GM18909 (cell line): Measurements from ENCODE around the gene MMP21.

ENCODE experiments used
- ATAC-seq: cut with Tn5 transposase; IDR thresholded peaks from one replicate; pipeline ENCODE4 v1.9.1; 2021; ENCODE audit warnings: mild to moderate bottlenecking; ENCODE audit not compliant: unreplicated experiment, poor library complexity

Gene MMP21

GRCh38 chr10:125775491-125776106 lies at the start of gene MMP21:
TSS of gene MMP21 (minus strand) at chr10:125775821. CDS start at chr10:125775821, 0 bp downstream.
- ATAC-seq, result no peak

DNA sequence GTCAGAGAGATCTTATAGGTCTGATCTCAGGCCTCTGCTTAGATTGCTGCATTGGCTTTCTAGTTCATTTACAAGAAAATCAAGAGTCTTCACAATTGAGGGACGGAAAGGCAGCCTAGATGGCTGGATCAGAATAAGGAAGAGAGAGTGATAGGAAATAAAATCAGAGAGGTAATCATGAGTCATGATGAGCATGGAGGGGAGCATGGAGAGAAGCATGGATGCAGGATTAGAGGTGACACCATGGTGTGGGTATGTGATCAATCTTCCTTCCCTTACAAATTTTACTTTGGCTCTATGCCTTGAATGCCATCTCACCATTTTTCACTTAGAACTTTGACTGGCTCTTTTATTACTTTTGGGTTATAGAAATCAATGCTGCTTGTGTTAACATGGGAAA lies 49.1 kb upstream of the MMP21 start:
- no peak for ATAC-seq

- peak; percentile 3 for ATAC-seq
Measured at GRCh38 chr10:125823663-125824251, 48.1 kb upstream of the MMP21 start.

DNA sequence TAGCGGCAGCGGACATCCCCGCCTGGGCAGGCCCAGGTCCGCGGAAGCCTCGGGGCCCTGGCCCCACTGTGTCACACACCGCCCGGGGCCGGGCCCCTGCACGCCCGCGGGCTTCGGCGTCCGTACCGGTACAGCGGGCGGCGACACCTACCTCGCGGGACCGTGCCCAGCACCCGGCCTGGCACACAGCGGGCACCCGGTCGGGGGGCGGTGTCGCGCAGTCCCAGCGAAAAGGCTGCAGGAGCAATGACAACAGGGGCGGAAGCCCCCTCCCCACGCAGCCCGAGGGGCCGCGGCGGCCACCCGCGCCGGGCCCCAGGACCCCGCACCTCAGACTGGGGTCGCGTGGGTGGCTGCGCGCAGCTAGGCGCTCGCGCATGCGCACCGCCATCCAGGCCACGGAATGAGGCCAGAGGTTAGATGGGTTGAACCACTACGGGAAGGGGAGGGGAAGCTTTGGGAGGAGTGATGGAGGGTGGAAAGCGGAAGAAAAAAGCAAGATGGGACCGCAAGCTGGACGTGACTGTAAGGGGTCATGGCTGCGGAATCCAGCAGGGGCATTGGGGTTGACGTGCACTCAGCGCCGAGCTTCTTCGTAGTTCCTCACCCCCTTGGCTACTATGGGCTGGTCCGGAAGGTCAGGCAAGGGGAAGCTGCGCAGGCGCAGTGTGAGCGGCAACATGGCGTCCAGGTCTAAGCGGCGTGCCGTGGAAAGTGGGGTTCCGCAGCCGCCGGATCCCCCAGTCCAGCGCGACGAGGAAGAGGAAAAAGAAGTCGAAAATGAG lies 47.4 kb upstream of the MMP21 start, which contains the start of the genes BCCIP and UROS:
Gene BCCIP (plus strand): TSS at position 669 of the 785 bp plus-strand sequence. CDS start 12 bp downstream, at position 681.
Gene UROS (minus strand): TSS at position 381 of the 785 bp plus-strand sequence. CDS start 6,759 bp downstream, outside the sequence.
- ATAC-seq, result peak; percentile 83

DNA sequence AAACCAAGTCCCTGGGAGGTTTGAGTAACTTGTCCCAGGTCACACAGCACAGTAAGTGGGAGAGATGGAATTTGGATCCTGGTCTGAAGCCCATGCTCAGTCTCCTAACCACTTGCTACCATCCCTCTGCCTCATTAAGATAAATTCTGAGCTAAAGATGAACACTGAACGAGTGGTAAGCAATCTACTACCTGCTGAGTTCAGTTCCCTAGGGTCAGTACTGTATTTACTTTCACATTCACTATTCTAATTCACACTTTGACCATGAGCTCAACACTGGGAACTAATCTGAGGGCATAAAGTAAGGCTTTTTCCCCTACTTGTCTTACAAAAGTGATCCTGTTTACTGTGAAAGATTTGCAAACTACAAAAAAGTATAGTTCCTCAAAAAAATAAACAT lies 45.1 kb upstream of the MMP21 start:
- ATAC-seq, result peak; percentile 59

DNA sequence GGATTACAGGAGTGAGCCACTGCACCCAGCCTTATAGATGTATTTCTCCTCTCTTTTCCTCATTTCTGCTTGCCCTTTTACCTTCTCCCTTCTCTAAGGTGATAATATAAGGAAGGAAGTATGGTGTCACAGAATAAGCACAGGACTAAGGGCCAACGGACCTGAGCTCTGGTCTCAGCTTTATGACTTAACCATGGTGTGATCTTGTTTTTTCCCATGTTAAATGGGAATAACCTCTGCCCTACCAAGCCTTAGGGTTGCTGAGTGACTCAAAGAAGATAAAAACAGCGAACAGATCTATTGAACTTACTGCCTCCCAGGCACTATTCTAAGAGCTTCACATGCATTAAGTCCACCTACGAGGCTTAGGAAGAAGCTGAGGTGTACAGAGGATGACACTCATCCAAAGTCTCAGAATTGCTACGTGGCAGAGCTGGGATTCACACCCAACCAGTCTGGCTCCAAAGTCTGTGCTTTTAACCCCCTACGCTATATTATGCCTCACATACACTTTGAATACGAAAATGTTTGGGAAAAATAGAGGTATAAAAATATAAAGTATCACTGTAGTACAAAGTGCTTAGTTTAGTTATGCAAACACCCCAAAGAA lies 41.8 kb upstream of the MMP21 start:
- no peak for ATAC-seq

- no peak for ATAC-seq
Measured at GRCh38 chr10:125816548-125816947, 40.9 kb upstream of the MMP21 start.

DNA sequence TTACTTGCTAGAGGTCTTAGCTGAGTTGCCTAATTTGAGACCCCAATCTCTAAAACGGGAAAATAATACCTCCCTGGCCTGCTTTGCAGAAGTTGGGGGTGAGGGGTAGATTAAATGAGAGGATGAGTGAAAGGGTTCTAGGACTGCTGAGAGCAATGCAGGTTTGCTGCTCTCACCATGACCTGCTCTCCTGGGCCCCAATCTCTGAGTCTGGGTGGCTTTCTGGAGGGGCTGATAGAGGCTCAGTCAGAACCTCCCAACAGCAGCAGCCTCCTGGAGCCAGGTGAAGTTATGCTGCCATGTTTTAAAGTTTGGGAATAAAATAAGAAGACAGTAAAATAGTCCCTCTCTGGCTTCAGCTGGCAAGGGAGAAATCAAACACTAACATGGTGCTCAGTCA lies 40.1 kb upstream of the MMP21 start:
- ATAC-seq, result no peak

GRCh38 chr10:125812128-125812750 lies 36.6 kb upstream of the MMP21 start:
- ATAC-seq, result no peak

GRCh38 chr10:125811251-125811650 lies 35.6 kb upstream of the MMP21 start:
- ATAC-seq, result no peak

DNA sequence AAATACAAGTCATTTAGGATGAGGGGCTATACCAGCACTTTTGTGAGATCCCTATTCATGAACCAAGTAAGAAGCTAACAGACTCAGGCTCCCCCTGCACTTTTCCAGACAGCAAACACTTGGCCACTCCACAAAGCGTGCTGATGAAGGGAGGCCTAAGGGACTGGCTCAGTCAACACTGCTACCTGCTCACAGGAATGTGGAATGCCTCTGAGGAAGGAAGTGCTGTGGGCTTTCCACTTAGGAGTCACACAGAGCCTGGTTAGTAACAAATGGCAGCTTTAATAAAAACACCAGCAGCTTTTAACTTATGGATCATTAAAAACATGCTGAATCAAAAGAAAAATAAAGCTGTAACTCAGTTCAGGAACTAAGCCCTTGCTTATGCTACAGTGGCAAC lies 32.4 kb upstream of the MMP21 start:
- no peak for ATAC-seq

DNA sequence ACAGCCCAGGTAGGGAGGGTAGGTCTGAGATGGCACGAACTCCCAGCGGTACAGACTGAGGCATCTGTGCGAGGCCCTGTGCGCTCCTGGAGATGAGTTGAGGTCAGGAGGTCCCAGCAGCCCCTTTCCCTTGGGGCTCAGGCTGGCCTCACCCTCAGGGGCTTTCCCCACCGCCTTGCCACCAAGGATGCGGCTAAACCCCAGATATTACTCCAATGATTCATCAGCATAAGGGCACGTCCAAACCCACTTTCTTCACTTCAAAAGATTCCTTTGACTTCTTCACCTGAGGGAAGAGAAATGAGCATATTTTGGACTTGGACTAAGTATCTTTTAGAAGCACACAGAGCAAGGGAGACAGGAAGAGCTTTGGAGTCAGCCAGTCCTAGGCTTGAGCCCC lies 27.1 kb upstream of the MMP21 start:
- no peak for ATAC-seq

- no peak for ATAC-seq
Measured at GRCh38 chr10:125802131-125802530, 26.5 kb upstream of the MMP21 start.

DNA sequence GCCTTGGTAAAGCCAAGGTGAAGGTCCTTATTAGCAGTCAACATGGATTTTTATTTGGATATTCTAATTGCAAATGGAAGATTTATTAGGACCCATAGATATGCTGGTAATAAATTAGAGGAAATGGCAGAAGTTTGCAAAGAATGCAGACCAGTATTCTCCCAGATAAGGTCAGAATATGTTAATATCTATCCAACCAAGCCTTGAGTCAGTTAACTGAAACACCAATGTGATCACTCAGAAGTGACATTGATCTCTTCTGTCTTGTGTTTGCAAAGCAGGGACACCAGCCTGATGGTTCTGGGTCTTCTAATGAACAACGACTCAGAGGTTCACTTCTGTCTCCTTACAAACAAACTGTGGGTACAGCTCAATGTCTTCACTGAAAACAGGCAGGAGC lies 26.0 kb upstream of the MMP21 start:
- ATAC-seq, result no peak

DNA sequence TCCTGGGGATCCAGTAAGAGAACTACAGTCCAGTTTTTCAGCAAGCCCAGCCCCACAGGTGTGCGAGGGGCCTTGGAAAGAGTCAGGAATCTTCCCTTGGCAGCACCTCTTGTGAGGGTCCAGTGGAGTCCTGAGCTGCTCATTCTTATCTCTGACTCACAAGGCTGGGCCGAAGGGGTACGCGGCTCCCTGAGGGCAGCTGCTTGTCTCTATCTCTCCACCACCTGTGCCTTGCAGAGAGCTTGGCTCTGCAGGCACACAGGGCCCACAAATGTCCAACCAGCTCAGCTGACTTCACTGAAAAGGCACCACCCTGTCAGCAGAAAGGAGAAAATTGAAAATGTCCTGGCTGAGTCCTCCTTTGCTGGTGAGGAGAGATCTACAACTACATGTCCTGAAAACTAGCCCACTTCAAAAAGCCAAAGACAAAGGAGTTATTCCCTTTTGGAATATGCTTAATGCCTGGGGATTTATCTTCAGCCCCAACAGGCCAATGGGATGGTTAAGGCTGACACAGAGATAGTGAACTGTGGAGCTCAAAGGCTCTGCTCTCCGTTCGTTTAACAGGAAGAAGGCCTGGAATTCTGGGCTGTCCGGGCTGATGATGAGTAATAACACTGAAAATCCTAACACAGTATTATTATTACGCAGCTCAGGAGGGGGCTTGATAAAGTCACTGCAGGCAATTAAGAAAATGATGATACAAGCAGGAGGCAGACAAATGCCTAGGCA lies 24.0 kb upstream of the MMP21 start:
- no peak for ATAC-seq

GRCh38 chr10:125797994-125798662 lies 22.5 kb upstream of the MMP21 start:
- ATAC-seq, result no peak

DNA sequence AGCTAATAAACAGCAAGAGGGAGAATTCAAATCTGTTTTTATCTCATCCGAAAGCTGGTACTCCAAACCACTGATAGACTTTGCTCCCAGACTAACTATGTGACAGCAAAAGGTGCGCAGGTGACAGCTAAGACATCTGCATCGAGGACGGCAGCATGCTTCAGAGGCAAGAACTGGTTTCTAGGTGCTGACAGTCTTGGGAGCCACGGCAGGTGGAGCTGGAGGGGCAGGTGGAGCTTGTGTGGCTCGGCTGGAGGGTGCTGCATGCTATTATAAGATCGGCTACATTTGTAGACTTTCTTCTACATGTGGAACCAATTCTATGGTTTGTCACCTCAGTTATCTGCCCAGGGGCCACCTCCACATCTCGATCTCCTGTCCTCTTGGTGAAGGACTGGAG lies 21.8 kb upstream of the MMP21 start:
- ATAC-seq, result no peak

DNA sequence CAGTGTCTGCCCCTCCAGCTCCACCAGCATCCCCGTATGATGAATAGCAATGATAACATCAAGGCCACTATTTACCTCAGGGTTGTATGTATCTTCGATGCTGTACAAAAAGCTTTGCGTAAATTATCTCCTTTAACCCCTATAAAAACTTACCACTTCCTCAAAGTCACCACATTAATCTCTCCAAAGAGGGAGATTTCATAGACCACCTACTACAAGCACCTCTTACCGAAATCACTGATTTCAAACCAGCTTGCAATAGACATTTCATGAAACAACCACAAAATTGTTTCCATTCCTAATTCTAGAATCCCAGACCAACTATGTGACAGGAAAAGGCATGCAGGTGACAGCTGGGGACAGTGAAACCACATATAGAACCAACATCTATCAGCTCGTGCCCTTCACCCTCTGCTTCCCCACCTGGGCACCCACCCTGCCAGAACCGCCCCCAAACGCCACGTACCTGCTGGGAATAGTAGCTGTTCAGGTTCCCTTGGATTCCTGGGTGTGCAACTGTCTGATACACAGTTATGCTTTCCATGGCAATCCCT lies 20.1 kb upstream of the MMP21 start:
- ATAC-seq, result no peak

DNA sequence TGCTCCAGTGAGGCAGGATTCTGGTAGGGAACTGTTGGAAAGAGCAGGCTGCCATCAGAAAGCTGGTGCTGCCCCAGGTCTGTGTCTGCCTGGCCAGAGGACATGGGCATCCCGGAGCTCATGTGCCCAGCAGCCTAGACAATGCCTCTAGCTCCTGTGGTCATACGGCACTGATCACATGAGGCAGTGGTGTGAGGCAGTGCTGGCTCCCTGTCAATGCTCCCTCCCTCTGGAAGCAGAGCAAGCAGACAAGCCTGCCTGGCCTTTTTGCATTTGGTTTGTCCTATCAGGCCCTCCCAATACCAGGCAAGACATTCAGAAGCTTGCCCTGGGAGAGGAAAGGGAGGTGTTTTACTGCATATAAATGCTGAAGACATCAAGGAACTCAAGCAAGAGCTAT lies 19.5 kb upstream of the MMP21 start:
- no peak for ATAC-seq
